SH-SY5Y (cell line): Measurements from ENCODE around the gene CIDEA.

Experiments used
- GATA2 ChIP-seq: IDR thresholded peaks from 2 replicates; pipeline ENCODE4 v1.6.1; 2011; ENCODE audit warnings: mild to moderate bottlenecking, low read depth, low read length
- GATA3 ChIP-seq: IDR thresholded peaks from 2 replicates; pipeline ENCODE4 v1.6.1; 2011; ENCODE audit warnings: low read depth, mild to moderate bottlenecking, low read length, moderate library complexity

Gene CIDEA

GRCh38 chr18:12254136-12254819 lies at the start of gene CIDEA:
Gene CIDEA (plus strand): TSS chr18:12254361. CDS start chr18:12254384, 23 bp downstream.
- TF ChIP-seq GATA2, result no peak
- no peak for TF ChIP-seq GATA3

- TF ChIP-seq GATA2 (no peak), GATA3 (no peak)
Measured at GRCh38 chr18:12231040-12231882, 22.9 kb upstream of the CIDEA start.

GRCh38 chr18:12231986-12232385 lies 22.2 kb upstream of the CIDEA start:
- TF ChIP-seq GATA2 (no peak), GATA3 (no peak)

- TF ChIP-seq GATA3 (no peak), GATA2 (no peak)
Measured at GRCh38 chr18:12233378-12233777, 20.8 kb upstream of the CIDEA start.

- TF ChIP-seq GATA2 (no peak), GATA3 (no peak)
Measured at GRCh38 chr18:12234451-12235190, 19.5 kb upstream of the CIDEA start.

DNA sequence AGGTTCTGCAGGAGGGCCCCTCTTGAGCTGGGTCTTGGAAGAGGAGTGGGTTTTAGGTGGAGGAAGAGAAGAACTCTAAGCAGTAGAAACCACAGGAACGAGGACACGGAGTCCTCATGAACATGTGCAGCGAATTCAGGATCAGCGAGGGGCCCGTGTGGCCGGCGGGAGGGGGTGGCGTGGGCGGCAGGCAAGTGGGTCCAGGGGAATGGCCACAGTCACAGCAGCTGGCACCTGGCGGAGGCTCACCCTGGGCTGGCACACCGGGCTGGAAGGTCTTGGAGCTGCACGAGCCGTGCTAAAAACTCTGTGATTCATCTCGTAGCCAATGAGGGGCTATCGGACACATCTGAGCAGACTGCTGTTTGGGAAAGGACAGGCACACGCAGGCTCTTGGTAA lies 18.0 kb upstream of the CIDEA start:
- TF ChIP-seq GATA2 (no peak), GATA3 (no peak)

DNA sequence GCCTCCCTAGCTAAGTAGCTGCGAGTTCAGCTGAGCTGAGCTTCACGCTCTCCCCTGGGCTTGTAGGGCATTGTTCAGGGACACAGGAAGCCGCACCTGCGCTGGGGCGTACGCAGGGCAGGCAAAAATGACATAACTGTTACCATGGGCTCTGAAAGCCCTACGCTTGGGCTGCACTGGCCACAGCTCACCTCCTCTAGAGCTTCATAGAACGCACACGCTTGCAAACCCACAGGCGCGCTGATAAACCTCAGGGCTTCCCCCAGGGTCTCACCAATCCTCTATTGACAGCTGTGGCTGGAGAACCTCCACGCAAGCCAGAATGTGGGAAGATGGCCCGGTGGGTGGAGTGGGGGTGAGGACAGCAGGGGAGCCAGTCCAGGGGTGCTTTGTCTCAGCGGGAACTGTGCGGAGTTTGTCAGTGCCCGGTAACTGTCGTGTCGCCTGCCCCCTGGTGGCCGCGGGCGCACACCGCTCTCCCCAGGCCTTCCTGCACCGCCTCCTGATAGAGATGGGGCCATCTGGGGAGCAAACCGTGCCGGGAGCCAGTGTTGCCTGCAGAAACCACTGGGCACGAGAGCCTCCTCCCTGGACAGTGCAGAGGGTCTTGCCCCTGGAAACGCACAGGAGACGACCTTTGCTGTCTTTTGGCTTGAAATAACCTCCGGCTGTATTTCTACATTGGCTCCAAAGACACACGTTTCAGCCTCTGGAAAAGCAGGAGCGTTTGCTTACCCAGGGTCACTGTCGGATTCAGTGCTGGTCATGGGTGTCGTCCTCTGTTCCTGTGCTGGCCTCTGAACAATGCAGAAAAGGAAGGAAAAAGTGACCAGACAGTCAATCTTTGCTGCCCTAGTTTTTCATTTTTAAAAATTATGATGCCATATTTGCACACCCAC lies 17.0 kb upstream of the CIDEA start:
- TF ChIP-seq GATA3, result no peak
- no peak for TF ChIP-seq GATA2

GRCh38 chr18:12238826-12239225 lies 15.3 kb upstream of the CIDEA start:
- no peak for TF ChIP-seq GATA3

GRCh38 chr18:12239431-12239830 lies 14.7 kb upstream of the CIDEA start:
- TF ChIP-seq GATA3 (no peak), GATA2 (no peak)

DNA sequence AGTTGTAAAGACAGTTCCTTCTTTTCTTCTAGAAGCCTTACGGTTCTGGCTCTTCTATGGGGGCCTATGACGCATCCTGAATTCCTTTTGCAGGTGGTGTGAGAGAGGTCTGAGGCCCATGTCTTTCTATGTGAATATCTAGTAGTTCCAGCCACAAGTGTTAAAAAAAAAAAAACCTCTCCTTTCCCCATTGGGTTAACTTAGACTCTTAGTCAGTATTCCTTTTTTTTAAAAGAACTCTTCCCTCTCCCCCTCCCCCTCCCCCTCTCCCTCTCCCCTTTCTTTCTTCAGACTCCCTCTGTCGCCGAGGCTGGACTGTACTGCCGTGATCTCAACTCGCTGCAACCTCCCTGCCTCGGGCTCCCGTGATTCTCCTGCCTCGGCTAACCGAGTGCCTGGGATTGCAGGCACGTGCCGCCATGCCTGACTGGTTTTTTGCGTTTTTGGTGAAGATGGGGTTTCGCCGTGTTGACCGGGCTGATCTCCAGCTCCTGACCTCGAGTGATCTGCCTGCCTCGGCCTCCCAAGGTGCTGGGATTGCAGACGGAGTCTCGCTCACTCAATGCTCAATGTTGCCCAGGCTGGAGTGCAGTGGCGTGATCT lies 11.4 kb upstream of the CIDEA start:
- no peak for TF ChIP-seq GATA2

- TF ChIP-seq GATA3 (no peak), GATA2 (no peak)
Measured at GRCh38 chr18:12245793-12246135, 8.4 kb upstream of the CIDEA start.

DNA sequence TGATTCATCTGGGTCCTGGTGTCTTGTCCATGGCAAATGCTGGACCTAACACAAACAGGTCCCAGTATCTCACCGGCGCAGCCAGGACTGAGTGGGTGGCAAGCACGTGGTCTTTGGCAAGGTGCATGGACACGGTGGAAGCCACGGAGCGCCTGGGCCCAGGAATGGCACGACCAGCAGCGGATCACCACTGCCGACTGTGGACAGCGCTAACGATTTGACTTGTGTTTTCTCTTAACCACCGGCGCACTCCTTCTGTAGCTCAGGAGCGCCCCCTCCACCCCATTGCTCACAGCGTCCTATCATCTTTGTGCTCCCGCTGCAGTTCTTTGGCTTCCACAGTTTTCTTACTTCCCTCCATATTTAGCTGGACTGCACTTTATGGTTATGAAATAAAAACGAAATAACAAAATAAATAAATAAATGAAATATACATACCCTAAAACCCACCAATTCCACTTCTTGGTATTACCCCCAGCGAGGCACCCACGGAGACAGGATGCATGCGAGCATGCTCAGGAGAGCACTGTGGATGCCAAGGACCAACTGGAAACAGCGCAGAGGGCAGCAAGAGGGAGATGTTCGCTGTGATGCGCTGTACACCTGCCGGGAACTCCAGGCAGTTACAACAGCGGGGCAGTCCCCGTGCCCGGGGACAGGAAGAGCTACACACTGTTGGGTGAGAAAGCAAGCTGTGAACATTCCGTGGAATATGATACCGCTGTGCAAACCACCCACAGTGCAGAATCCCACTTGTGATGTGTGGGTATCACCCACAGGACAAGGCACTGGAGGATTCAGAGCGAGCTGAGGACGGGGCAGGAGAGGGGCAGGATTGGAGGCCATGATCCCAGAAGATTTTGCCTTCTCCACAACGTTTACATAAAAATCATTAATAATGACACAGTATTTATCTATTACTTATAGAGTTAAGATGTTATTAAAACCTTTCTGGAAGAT lies 7.0 kb upstream of the CIDEA start:
- TF ChIP-seq GATA2 (no peak), GATA3 (no peak)

DNA sequence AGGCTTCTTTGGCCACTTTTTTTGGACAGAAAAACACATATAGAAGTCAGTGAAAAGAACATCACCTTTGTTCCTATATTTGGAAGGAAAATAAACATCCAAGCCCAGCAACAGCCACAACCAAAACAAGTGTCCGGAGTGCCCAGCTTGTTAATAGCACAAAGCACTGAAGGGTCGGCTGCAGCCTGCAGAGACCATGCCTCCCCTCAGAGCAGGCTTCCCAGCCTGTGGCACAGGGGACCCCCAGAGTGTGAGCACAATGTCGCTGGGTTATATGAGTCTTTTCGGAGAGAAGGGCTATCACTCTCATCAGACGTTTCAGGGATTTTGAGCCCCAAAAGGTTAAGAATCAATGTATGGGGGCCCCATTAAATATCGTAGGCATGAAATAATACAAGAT lies 6.2 kb upstream of the CIDEA start:
- TF ChIP-seq GATA3 (no peak), GATA2 (no peak)
